ENCODE data around the gene TMPRSS9. TPM values are rescaled to one million over a fixed set of nuclear protein-coding genes. Genes with fewer than 3 reads are reported as not detected.

The TMPRSS9 gene
- total and polyA plus RNA-seq, 2 of the 13 experiments (the other 11 are each of a cell fraction or from before 2014, with no cell fraction given): 2.5 to 5.2 TPM

DNA sequence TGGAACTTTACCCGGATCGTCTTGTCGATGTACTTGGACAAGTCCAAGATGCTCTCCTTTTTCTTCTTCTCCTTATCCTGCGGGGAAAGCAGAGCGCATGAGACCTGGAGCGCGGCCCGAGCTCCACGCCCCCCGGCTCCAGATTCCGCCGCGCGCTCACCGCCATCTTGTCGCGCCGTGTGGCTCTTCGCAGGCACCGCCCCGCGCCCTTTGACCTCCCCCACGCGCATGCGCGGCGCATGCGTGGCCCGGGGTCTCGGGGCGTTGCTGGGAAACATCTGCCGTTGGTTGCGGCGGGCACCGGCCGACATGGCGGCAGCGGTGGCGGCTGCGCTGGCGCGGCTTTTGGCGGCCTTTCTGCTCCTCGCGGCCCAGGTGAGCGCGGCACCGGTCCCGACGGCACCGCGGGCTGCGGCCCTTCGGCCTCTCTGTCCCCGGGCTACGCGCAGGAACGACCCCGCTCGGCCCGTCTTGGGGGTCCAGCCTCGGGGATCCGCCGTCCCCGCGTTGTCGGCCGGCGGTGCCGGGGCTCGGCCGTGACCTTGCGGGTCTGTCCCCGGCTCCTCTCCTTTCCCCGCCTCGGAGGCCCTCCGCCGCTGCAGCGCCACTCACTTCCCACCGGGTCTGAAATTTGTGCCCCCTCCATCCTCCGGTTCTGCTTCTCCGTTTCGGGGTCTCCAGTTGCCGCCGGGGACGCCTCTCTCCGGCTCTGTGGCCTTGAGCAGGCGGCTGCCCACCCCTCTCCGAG lies 31.5 kb upstream of the TMPRSS9 start, which contains the start of the genes LSM7 and SPPL2B (continued):
- TF ChIP-seq, protein P1, sequence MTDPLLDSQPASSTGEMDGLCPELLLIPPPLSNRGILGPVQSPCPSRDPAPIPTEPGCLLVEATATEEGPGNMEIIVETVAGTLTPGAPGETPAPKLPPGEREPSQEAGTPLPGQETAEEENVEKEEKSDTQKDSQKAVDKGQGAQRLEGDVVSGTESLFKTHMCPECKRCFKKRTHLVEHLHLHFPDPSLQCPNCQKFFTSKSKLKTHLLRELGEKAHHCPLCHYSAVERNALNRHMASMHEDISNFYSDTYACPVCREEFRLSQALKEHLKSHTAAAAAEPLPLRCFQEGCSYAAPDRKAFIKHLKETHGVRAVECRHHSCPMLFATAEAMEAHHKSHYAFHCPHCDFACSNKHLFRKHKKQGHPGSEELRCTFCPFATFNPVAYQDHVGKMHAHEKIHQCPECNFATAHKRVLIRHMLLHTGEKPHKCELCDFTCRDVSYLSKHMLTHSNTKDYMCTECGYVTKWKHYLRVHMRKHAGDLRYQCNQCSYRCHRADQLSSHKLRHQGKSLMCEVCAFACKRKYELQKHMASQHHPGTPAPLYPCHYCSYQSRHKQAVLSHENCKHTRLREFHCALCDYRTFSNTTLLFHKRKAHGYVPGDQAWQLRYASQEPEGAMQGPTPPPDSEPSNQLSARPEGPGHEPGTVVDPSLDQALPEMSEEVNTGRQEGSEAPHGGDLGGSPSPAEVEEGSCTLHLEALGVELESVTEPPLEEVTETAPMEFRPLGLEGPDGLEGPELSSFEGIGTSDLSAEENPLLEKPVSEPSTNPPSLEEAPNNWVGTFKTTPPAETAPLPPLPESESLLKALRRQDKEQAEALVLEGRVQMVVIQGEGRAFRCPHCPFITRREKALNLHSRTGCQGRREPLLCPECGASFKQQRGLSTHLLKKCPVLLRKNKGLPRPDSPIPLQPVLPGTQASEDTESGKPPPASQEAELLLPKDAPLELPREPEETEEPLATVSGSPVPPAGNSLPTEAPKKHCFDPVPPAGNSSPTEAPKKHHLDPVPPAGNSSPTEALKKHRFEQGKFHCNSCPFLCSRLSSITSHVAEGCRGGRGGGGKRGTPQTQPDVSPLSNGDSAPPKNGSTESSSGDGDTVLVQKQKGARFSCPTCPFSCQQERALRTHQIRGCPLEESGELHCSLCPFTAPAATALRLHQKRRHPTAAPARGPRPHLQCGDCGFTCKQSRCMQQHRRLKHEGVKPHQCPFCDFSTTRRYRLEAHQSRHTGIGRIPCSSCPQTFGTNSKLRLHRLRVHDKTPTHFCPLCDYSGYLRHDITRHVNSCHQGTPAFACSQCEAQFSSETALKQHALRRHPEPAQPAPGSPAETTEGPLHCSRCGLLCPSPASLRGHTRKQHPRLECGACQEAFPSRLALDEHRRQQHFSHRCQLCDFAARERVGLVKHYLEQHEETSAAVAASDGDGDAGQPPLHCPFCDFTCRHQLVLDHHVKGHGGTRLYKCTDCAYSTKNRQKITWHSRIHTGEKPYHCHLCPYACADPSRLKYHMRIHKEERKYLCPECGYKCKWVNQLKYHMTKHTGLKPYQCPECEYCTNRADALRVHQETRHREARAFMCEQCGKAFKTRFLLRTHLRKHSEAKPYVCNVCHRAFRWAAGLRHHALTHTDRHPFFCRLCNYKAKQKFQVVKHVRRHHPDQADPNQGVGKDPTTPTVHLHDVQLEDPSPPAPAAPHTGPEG (CRISPR knock-in tag; IDR thresholded peaks at IDR 0.05): peak; percentile 46; the same call in 1 of the 2 replicates
- TF ChIP-seq NFRKB (IDR thresholded peaks at IDR 0.05): no peak
- peak; percentile 87 for TF ChIP-seq ZHX1 (CRISPR knock-in tag; IDR thresholded peaks at IDR 0.05; ENCODE audit: low read depth)
- TF ChIP-seq TFDP1 (CRISPR knock-in tag; IDR thresholded peaks at IDR 0.05; ENCODE audit: borderline replicate concordance): peak; percentile 36; the same call in 1 of the 2 replicates
- TF ChIP-seq POLR2A (IDR thresholded peaks at IDR 0.05; ENCODE audit: insufficient read depth in 1 of 2, low read depth in 2 of 2, low read length in 2 of 2): peak; percentile 79 to 89
- no peak for TF ChIP-seq ISL2 (CRISPR knock-in tag; IDR thresholded peaks at IDR 0.05)
- TF ChIP-seq ZBTB25 (CRISPR knock-in tag; IDR thresholded peaks at IDR 0.05): peak; percentile 46; the same call in 1 of the 2 replicates
- peak; percentile 90 for TF ChIP-seq HDAC1 (CRISPR knock-in tag; IDR thresholded peaks at IDR 0.05)
- TF ChIP-seq, protein P2, sequence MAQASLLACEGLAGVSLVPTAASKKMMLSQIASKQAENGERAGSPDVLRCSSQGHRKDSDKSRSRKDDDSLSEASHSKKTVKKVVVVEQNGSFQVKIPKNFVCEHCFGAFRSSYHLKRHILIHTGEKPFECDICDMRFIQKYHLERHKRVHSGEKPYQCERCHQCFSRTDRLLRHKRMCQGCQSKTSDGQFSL (CRISPR knock-in tag; IDR thresholded peaks at IDR 0.05): no peak
- peak; percentile 81 for TF ChIP-seq KDM2A (CRISPR knock-in tag; IDR thresholded peaks at IDR 0.05; ENCODE audit: borderline replicate concordance, low read depth)
- 0 out of 2 replicates have a peak, but pooled peaks have one; percentile 27 for TF ChIP-seq ZNF607 (CRISPR knock-in tag; IDR thresholded peaks at IDR 0.05; ENCODE audit: borderline replicate concordance)
- TF ChIP-seq TMF1 (CRISPR knock-in tag; IDR thresholded peaks at IDR 0.05; ENCODE audit: low read depth): 0 out of 2 replicates have a peak, but pooled peaks have one; percentile 60
- TF ChIP-seq ZNF3 (CRISPR knock-in tag; IDR thresholded peaks at IDR 0.05): no peak
- peak; percentile 63 for TF ChIP-seq CBX1 (IDR thresholded peaks at IDR 0.05; ENCODE audit: low read depth)
- TF ChIP-seq PATZ1 (CRISPR knock-in tag; IDR thresholded peaks at IDR 0.05): peak; percentile 20; the same call in 1 of the 2 replicates
- peak; percentile 70; the same call in 1 of the 2 replicates for TF ChIP-seq KAT7 (CRISPR knock-in tag; IDR thresholded peaks at IDR 0.05; ENCODE audit: borderline replicate concordance)
